Tibial artery (tissue), 4 donors: ENCODE results near the gene CNGA3.

Source experiments
- DNase-seq, 2 donors: peaks; one replicate each; pipeline ENCODE4 v3.0.0-alpha.2; 2019
- H3K27ac ChIP-seq, 2 donors: fragments of 200-600 bp; sonication (generic) in 1 of 2; 1 replicate in 1 of 2; 2 replicates in 1 of 2; pipeline ENCODE4 v1.5.1; 2018 to 2019; ENCODE audit warnings: mild to moderate bottlenecking in 1 of 2
- H3K27me3 ChIP-seq, 2 donors: fragments of 200-600 bp; sonication (generic) in 1 of 2; one replicate each; pipeline versions ENCODE4 v1.5.1 to v1.6.0; 2016 to 2019
- H3K36me3 ChIP-seq, 3 donors: fragments of 200-600 bp; sonication (generic) in 2 of 3; one replicate each; pipeline ENCODE4 v1.5.1; 2016 to 2019; ENCODE audit warnings: mild to moderate bottlenecking in 2 of 3
- H3K4me1 ChIP-seq, 4 donors: fragments of 200-600 bp; sonication (generic) in 2 of 4; 1 replicate in 3 of 4; 2 replicates in 1 of 4; pipeline ENCODE4 v1.5.1; 2016 to 2019
- H3K4me3 ChIP-seq, 2 donors: fragments of 200-600 bp; sonication (generic) in 1 of 2; 1 replicate in 1 of 2; 2 replicates in 1 of 2; pipeline ENCODE4 v1.5.1; 2018 to 2019; ENCODE audit warnings: mild to moderate bottlenecking in 2 of 2
- H3K9me3 ChIP-seq, 3 donors: fragments of 200-600 bp; sonication (generic) in 1 of 3; one replicate each; pipeline ENCODE4 v1.5.1; 2016 to 2019
- intact Hi-C: fragments of 100-400 bp; cut with DNase I; formaldehyde crosslinking; loops from one replicate; pipeline ENCODE4 v1.15.0; 2023; ENCODE audit warnings: low total_unique reads
- TF ChIP-seq, protein P1 (sequence below), 2 experiments: fragments of 200-600 bp in 1 of 2; fragments of 450-650 bp in 1 of 2; IDR thresholded peaks; one replicate each; pipeline ENCODE4 v1.5.1; 2017 to 2019; ENCODE audit warnings: antibody characterized with exemption in 2 of 2, mild to moderate bottlenecking in 1 of 2, moderate library complexity in 1 of 2

The CNGA3 gene

DNA sequence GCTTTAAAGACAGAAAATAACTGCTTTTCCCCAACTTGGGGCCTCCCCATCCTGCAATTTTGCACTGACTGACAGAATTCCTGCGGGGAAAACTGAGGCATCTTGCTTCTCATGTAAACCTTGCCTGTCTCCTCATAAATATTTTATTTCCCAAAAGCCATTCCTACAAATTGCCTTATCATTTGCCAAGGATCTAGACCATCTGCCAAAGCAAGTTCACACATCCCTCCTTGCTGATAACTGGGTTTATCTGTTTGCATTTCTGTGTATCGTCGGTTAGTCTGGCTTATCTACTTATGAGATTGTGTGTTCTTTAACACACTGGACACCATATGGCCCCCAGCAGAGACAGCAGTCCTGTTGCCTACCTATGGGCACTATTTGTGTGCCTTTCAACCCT lies 3.0 kb upstream of the CNGA3 start:
- intact Hi-C loops, result no loop called here
- peaks cover 0 to 18% (median 10%) of the 10 kb centered on the region in 4 donors for H3K4me1 ChIP-seq
- TF ChIP-seq, protein P1, sequence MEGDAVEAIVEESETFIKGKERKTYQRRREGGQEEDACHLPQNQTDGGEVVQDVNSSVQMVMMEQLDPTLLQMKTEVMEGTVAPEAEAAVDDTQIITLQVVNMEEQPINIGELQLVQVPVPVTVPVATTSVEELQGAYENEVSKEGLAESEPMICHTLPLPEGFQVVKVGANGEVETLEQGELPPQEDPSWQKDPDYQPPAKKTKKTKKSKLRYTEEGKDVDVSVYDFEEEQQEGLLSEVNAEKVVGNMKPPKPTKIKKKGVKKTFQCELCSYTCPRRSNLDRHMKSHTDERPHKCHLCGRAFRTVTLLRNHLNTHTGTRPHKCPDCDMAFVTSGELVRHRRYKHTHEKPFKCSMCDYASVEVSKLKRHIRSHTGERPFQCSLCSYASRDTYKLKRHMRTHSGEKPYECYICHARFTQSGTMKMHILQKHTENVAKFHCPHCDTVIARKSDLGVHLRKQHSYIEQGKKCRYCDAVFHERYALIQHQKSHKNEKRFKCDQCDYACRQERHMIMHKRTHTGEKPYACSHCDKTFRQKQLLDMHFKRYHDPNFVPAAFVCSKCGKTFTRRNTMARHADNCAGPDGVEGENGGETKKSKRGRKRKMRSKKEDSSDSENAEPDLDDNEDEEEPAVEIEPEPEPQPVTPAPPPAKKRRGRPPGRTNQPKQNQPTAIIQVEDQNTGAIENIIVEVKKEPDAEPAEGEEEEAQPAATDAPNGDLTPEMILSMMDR (IDR thresholded peaks at IDR 0.05), result no peak
- no peak for DNase-seq
- H3K36me3 ChIP-seq, result no peaks in the 10 kb centered on the region
- no peak overlapping the region for H3K4me3 ChIP-seq
- peaks cover 0 to 4% (median 3%) of the 10 kb centered on the region in 3 donors for H3K9me3 ChIP-seq
- peaks cover 2 to 35% of the 10 kb centered on the region in 2 donors for H3K27me3 ChIP-seq
- no peak overlapping the region for H3K27ac ChIP-seq

DNA sequence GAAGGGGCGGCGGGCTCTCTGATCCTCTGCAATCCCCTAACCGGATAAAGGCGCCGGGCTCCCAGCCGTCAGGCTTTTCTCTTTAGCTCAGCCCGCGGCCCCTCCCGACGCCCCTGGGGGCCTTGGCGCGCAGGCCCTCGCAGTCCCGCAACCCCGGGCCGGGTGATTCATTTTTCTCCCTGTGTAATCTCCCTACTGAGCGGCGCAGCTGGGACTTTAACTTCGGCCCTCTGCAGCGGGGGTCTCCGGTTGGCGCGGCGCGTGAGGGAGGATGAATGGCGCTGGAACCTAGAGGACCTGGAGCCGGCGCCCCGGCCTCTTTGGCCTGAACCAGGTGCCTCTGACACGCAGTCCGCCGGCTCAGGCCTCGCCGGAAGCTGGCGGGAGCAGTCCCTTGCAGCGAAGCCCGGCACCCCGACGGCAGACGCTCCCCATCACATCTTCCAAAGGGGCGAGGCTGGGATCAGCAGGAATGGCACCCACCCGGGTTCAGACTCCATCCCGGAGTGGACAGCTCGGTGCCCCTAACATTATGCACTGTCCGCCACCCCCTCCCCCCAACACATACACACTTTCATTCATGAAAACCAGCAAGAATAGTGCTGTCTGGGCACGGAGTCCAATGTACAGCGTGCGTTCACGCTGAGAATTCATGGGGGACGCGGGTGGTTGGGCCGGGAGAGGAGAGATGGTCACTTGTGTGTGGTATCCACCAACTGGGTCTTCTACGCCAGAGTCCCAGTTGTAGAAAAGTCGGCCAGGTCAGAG lies 1.2 kb downstream of the CNGA3 start:
- Histone ChIP-seq H3K4me1 (peaks cover 0 to 18% (median 10%) of the 10 kb centered on the region in 4 donors), H3K9me3 (peaks cover 0 to 3% (median 0%) of the 10 kb centered on the region in 3 donors), H3K27ac (no peak overlapping the region), H3K4me3 (no peak overlapping the region), H3K27me3 (peaks cover 2 to 48% of the 10 kb centered on the region in 2 donors), H3K36me3 (no peaks in the 10 kb centered on the region)
- no peak for DNase-seq
- intact Hi-C loops, result no loop called here
- TF ChIP-seq, protein P1 (IDR thresholded peaks at IDR 0.05), result no peak

DNA sequence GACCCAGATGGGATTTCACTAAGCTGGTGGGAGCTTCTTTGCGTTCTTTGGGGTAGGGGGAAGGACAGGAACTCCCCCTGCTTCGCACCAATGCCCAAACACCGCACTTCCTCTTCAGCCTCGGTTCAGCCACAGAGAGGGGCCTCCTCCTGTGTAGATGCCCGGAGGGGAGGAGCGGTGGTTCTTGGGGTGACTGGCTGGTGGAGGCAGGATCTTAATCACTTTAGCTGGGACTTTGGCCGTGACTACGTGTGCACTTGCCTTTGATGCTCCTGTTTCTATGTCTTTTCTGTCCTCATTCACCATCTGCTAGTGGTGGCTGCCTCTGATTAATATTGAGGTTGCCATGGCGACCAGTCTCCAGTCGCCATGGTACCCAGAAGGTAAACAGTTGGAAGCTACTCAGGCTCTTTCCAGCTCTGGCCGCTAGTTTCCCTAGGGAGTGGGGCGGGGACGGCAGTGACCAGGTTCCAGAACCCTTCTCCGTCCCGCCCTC lies 1.9 kb downstream of the CNGA3 start:
- intact Hi-C loops, result no loop called here
- H3K27ac ChIP-seq, result no peak overlapping the region
- peaks cover 0 to 18% (median 10%) of the 10 kb centered on the region in 4 donors for H3K4me1 ChIP-seq
- TF ChIP-seq, protein P1 (IDR thresholded peaks at IDR 0.05), result no peak
- no peak overlapping the region for H3K4me3 ChIP-seq
- H3K36me3 ChIP-seq, result no peaks in the 10 kb centered on the region
- H3K9me3 ChIP-seq, result peaks cover 0 to 3% (median 0%) of the 10 kb centered on the region in 3 donors
- no peak for DNase-seq
- peaks cover 2 to 50% of the 10 kb centered on the region in 2 donors for H3K27me3 ChIP-seq

DNA sequence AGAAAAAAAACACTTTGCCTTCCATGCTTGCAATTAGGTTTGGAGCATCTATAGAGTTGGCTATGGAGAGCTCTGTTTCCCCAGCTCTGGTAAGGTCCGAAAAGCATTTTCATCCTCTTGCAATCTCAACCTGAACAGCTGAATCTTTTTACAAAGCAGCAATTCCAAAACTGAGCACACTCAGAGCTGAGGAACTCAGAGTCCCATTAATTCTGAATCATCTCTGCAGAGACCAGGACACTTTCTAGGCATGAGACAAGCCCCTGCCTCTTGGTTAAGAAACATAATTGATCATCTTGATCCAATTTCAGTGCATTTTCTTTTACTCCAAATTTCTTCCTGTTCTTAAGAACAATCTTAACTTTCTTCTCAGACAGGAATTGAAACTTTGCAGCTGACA lies 4.2 kb downstream of the CNGA3 start:
- intact Hi-C loops, result no loop called here
- Histone ChIP-seq H3K27me3 (peaks cover 2 to 47% of the 10 kb centered on the region in 2 donors), H3K27ac (no peak overlapping the region), H3K4me3 (no peak overlapping the region), H3K9me3 (peaks cover 0 to 3% (median 0%) of the 10 kb centered on the region in 3 donors), H3K36me3 (no peaks in the 10 kb centered on the region), H3K4me1 (peaks cover 0 to 18% (median 10%) of the 10 kb centered on the region in 4 donors)
- TF ChIP-seq, protein P1 (IDR thresholded peaks at IDR 0.05), result no peak
- no peak for DNase-seq

DNA sequence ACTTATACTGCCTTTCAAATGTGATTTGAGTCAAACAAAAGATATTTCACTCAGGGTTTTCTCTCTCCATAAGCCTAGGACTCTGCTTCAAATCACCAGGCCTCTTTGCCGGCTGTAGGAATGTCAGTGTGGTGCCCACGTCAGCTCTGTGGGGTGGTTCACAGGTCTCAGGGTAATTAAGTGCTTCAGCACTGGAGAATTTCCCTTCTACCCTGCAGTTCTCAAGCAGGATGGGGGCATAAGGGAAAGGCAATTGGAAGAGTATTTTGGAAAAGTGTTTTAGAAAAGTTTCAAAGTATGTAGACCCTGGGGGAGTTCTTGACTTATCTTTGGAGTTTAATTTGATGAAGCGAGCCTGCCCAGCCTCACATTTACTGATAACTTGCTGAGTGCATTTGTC lies 9.6 kb downstream of the CNGA3 start:
- DNase-seq, result no peak
- Histone ChIP-seq H3K27ac (no peak overlapping the region), H3K9me3 (peaks cover 0 to 3% (median 0%) of the 10 kb centered on the region in 3 donors), H3K4me3 (no peak overlapping the region), H3K36me3 (no peaks in the 10 kb centered on the region), H3K4me1 (no peaks in the 10 kb centered on the region), H3K27me3 (peaks cover 0 to 6% of the 10 kb centered on the region in 2 donors)
- TF ChIP-seq, protein P1 (IDR thresholded peaks at IDR 0.05), result no peak
- intact Hi-C loops, result no loop called here
